HG02798 (cell line): Measurements from ENCODE around the gene MRPL20.
"Not testable (repeated sequence)": the region's sequence is repeated elsewhere in the genome, so short reads cannot be mapped to it uniquely, and the experiment has no call there.

ENCODE experiments used
- ATAC-seq: cut with Tn5 transposase; IDR thresholded peaks from one replicate; pipeline ENCODE4 v1.9.1; 2021; ENCODE audit warnings: mild to moderate bottlenecking; ENCODE audit not compliant: unreplicated experiment, poor library complexity

Gene MRPL20

GRCh38 chr1:1406821-1407635 is at the start of gene MRPL20:
TSS of gene MRPL20 (minus strand) at chr1:1407293. CDS start at chr1:1407217, 76 bp downstream.
- peak; percentile 93 for ATAC-seq

GRCh38 chr1:1456683-1457255 is 49.7 kb upstream of the MRPL20 start:
- ATAC-seq: not testable (repeated sequence)

GRCh38 chr1:1455934-1456333 is 48.8 kb upstream of the MRPL20 start:
- ATAC-seq: not testable (repeated sequence)

- no peak for ATAC-seq
Measured at GRCh38 chr1:1455366-1455884, 48.3 kb upstream of the MRPL20 start.

- not testable (repeated sequence) for ATAC-seq
Measured at GRCh38 chr1:1454286-1455056, 47.4 kb upstream of the MRPL20 start.

GRCh38 chr1:1452882-1453281 is 45.8 kb upstream of the MRPL20 start:
- ATAC-seq: no peak

GRCh38 chr1:1452365-1452739 is 45.3 kb upstream of the MRPL20 start:
- not testable (repeated sequence) for ATAC-seq

GRCh38 chr1:1451696-1452364 is 44.7 kb upstream of the MRPL20 start:
- no peak for ATAC-seq

- ATAC-seq: not testable (repeated sequence)
Measured at GRCh38 chr1:1450616-1451015, 43.5 kb upstream of the MRPL20 start.

- no peak for ATAC-seq
Measured at GRCh38 chr1:1449099-1449739, 42.1 kb upstream of the MRPL20 start, which contains the start of gene ATAD3C. TSS of gene ATAD3C (plus strand) at chr1:1449689. CDS start at chr1:1450684, 995 bp downstream.

- not testable (repeated sequence) for ATAC-seq
Measured at GRCh38 chr1:1446631-1447030, 39.5 kb upstream of the MRPL20 start.

- ATAC-seq: no peak
Measured at GRCh38 chr1:1442069-1442770, 35.1 kb upstream of the MRPL20 start.

- no peak for ATAC-seq
Measured at GRCh38 chr1:1441002-1441888, 34.2 kb upstream of the MRPL20 start.

- no peak for ATAC-seq
Measured at GRCh38 chr1:1440262-1441001, 33.3 kb upstream of the MRPL20 start.

- no peak for ATAC-seq
Measured at GRCh38 chr1:1439546-1440261, 32.6 kb upstream of the MRPL20 start.

GRCh38 chr1:1438531-1439381 is 31.7 kb upstream of the MRPL20 start:
- ATAC-seq: no peak
